B cell (primary cell): ENCODE data around the gene TRMU. TPM values are rescaled to one million over a fixed set of nuclear protein-coding genes. Genes with fewer than 3 reads are reported as not detected.

Source experiments
- ATAC-seq: fragments of 200-7000 bp; cut with Tn5 transposase; one replicate; pipeline ENCODE4 v1.10.0; 2021; ENCODE audit warnings: low read depth, mild to moderate bottlenecking, moderate number of reproducible peaks, moderate library complexity
- CTCF ChIA-PET: fragments of 350-600 bp; sonication (Branson Sonifier 250); formaldehyde crosslinking; loops from one replicate; lab custom pipeline; 2021; ENCODE audit warnings: antibody characterized with exemption, inconsistent platforms; lab: Charles Lee
- POLR2A ChIA-PET: fragments of 350-600 bp; sonication (Branson Sonifier 250); formaldehyde crosslinking; loops from one replicate; lab custom pipeline; 2021; ENCODE audit warnings: antibody characterized with exemption; lab: Charles Lee
- DNase-seq: peaks from one replicate; pipeline ENCODE4 v3.0.0; 2013
- H2AFZ ChIP-seq: 2 replicates; pipeline ENCODE4 v1.6.1; 2012; ENCODE audit warnings: mild to moderate bottlenecking, low read depth, low read length; ENCODE audit not compliant: insufficient read depth, poor library complexity, severe bottlenecking
- H3K27ac ChIP-seq, 2 donors: 1 replicate in 1 of 2; 2 replicates in 1 of 2; pipeline ENCODE4 v1.5.1; 2012 to 2013; ENCODE audit warnings: low read length in 2 of 2, mild to moderate bottlenecking in 2 of 2, moderate library complexity in 1 of 2
- H3K27me3 ChIP-seq, 4 experiments: fragments of 200-600 bp in 1 of 4; sonication (generic) in 1 of 4; replicated peaks in 1 of 4; 1 replicate in 2 of 4; 2 replicates in 2 of 4; pipeline versions ENCODE4 v1.6.1 to v1.7.0; 2013 to 2016; ENCODE audit warnings: low read length in 3 of 4, mild to moderate bottlenecking in 2 of 4, mixed read lengths in 1 of 4, moderate library complexity in 1 of 4; ENCODE audit not compliant: insufficient read depth in 4 of 4, control insufficient read depth in 3 of 4; ENCODE audit errors: control extremely low read depth in 1 of 4
- H3K36me3 ChIP-seq, 2 experiments: replicated peaks in 1 of 2; 1 replicate in 1 of 2; 2 replicates in 1 of 2; pipeline versions ENCODE4 v1.6.1 to v1.7.1; 2013; ENCODE audit warnings: low read length in 1 of 2; ENCODE audit not compliant: insufficient read depth in 2 of 2, control insufficient read depth in 1 of 2; ENCODE audit errors: control extremely low read depth in 1 of 2, extremely low read depth in 1 of 2
- H3K4me1 ChIP-seq, 2 donors: fragments of 200-600 bp in 1 of 2; sonication (generic) in 1 of 2; 1 replicate in 1 of 2; 2 replicates in 1 of 2; pipeline versions ENCODE4 v1.5.1 to v1.6.1; 2013 to 2017; ENCODE audit warnings: low read length in 2 of 2; ENCODE audit not compliant: control insufficient read depth in 2 of 2, insufficient read depth in 2 of 2
- H3K4me2 ChIP-seq: replicated peaks from 2 replicates; pipeline ENCODE3; 2012; ENCODE audit warnings: mild to moderate bottlenecking, low read depth, low read length; ENCODE audit not compliant: poor library complexity, severe bottlenecking
- H3K4me3 ChIP-seq, 5 experiments: fragments of 200-600 bp in 1 of 5; sonication (generic) in 1 of 5; 1 replicate in 3 of 5; 2 replicates in 2 of 5; pipeline versions ENCODE4 v1.5.1 to v1.7.0; 2011 to 2016; ENCODE audit warnings: low read length in 4 of 5, mild to moderate bottlenecking in 4 of 5, low read depth in 2 of 5, control low read depth in 1 of 5, moderate library complexity in 1 of 5; ENCODE audit not compliant: insufficient read depth in 1 of 5; ENCODE audit errors: control extremely low read depth in 1 of 5, extremely low read depth in 1 of 5
- H3K79me2 ChIP-seq: fragments of 200-600 bp; sonication (generic); one replicate; pipeline ENCODE4 v1.6.0; 2016; ENCODE audit warnings: low read length; ENCODE audit not compliant: control insufficient read depth, insufficient read depth
- H3K9ac ChIP-seq: fragments of 200-600 bp; sonication (generic); 2 replicates; pipeline ENCODE4 v1.6.1; 2017; ENCODE audit warnings: mild to moderate bottlenecking, low read length, moderate library complexity
- H3K9me3 ChIP-seq, 3 donors: one replicate each; pipeline versions ENCODE4 v1.6.1 to v1.7.1; 2013; ENCODE audit warnings: low read length in 2 of 3; ENCODE audit not compliant: control insufficient read depth in 2 of 3, insufficient read depth in 1 of 3; ENCODE audit errors: control extremely low read depth in 1 of 3
- H4K20me1 ChIP-seq: 2 replicates; pipeline ENCODE4 v1.6.0; 2012; ENCODE audit warnings: mild to moderate bottlenecking, low read length; ENCODE audit not compliant: insufficient read depth, control insufficient read depth, poor library complexity, severe bottlenecking
- H3K27ac Mint-ChIP-seq: one replicate; pipeline ENCODE4 v1.8.0; 2021; ENCODE audit warnings: mixed read lengths
- H3K27me3 Mint-ChIP-seq: one replicate; pipeline ENCODE4 v1.8.0; 2021; ENCODE audit warnings: mixed read lengths
- H3K4me1 Mint-ChIP-seq: one replicate; pipeline ENCODE4 v1.8.0; 2021; ENCODE audit warnings: mixed read lengths
- H3K4me3 Mint-ChIP-seq: one replicate; pipeline ENCODE4 v1.8.0; 2021; ENCODE audit warnings: mixed read lengths
- H3K9me3 Mint-ChIP-seq: one replicate; pipeline ENCODE4 v1.8.0; 2022; ENCODE audit warnings: mixed read lengths; ENCODE audit not compliant: insufficient read depth
- CTCF ChIP-seq: fragments of 200-600 bp; IDR thresholded peaks from one replicate; pipeline ENCODE4 v1.8.0; 2022; ENCODE audit warnings: antibody characterized with exemption, mild to moderate bottlenecking
- EZH2 ChIP-seq: IDR thresholded peaks from 2 replicates; pipeline ENCODE4 v1.6.1; 2012; ENCODE audit warnings: borderline replicate concordance, low read depth, mild to moderate bottlenecking, moderate library complexity, low read length; ENCODE audit not compliant: insufficient read depth, poor library complexity, severe bottlenecking
- WGBS: methylation state at CpG from one replicate; pipeline ENCODE4 v1.1.5; 2013; ENCODE audit warnings: missing lambda C conversion rate; ENCODE audit not compliant: insufficient coverage; 5-methylcytosine and 5-hydroxymethylcytosine counted together
- intact Hi-C: fragments of 100-400 bp; cut with micrococcal nuclease; formaldehyde crosslinking; loops from one replicate; pipeline ENCODE4 v1.10.0; 2022
- polyA plus RNA-seq: library from polyadenylated mRNA; depleted of rRNA; stranded (reverse); fragments of >200 nt; gene quantifications from 2 replicates; pipeline ENCODE4 v1.2.3, GENCODE V29; 2012
- total RNA-seq, 2 donors: library from RNA; stranded (reverse); fragments of 120-200 nt in 1 of 2; gene quantifications; 1 replicate in 1 of 2; 2 replicates in 1 of 2; pipeline versions ENCODE4 v1.2.3 to v1.2.4, GENCODE V29; 2013 to 2022

TRMU gene
- total and polyA plus RNA-seq, 2 donors (not counting 1 experiment from before 2014, with no cell fraction given), result 51.0 to 76.9 TPM

GRCh38 chr22:46326066-46326680, 9.3 kb upstream of the TRMU start:
- DNase-seq (no peak), ATAC-seq (no peak)
- CTCF ChIA-PET, result interaction anchor here (1.3 kb wide), 1 partner anchor 204 kb away, joined by 3 read pairs; no protein-coding TSS in a partner anchor
- no peaks in the 10 kb centered on the region for H3K27me3 ChIP-seq
- Mint-ChIP-seq H3K27ac (no peak overlapping the region), H3K27me3 (no peaks in the 10 kb centered on the region), H3K4me3 (no peak overlapping the region), H3K4me1 (no peaks in the 10 kb centered on the region), H3K9me3 (no peaks in the 10 kb centered on the region)
- no peaks in the 10 kb centered on the region for H4K20me1 ChIP-seq
- no peak overlapping the region for H3K4me2 ChIP-seq
- H3K4me3 ChIP-seq, result no peak overlapping the region
- no peak overlapping the region for H3K27ac ChIP-seq
- H2AFZ ChIP-seq, result no peak overlapping the region
- TF ChIP-seq CTCF (no peak), EZH2 (no peak)
- no peaks in the 10 kb centered on the region for H3K4me1 ChIP-seq
- H3K9me3 ChIP-seq, result no peaks in the 10 kb centered on the region
- 99% methylated on average over 22 of the region's 23 CpGs for WGBS
- no peaks in the 10 kb centered on the region for H3K79me2 ChIP-seq
- intact Hi-C loops, result no loop called here
- no peak overlapping the region for H3K9ac ChIP-seq
- H3K36me3 ChIP-seq, result no peaks in the 10 kb centered on the region
- POLR2A ChIA-PET, result interaction anchor here (0.5 kb wide), 1 partner anchor 13 kb away, joined by 4 read pairs; no protein-coding TSS in a partner anchor

GRCh38 chr22:46327691-46328465, 7.6 kb upstream of the TRMU start:
- Histone ChIP-seq H3K79me2 (no peaks in the 10 kb centered on the region), H3K4me1 (no peaks in the 10 kb centered on the region), H3K9me3 (no peaks in the 10 kb centered on the region), H2AFZ (no peak overlapping the region), H3K9ac (no peak overlapping the region), H3K27ac (no peak overlapping the region), H3K36me3 (no peaks in the 10 kb centered on the region), H3K27me3 (no peaks in the 10 kb centered on the region), H4K20me1 (no peaks in the 10 kb centered on the region), H3K4me3 (no peak overlapping the region), H3K4me2 (no peak overlapping the region)
- DNase-seq (no peak), ATAC-seq (no peak)
- CTCF ChIA-PET, result no interaction called here
- Mint-ChIP-seq H3K27ac (no peak overlapping the region), H3K27me3 (no peaks in the 10 kb centered on the region), H3K4me3 (no peak overlapping the region), H3K4me1 (no peaks in the 10 kb centered on the region), H3K9me3 (no peaks in the 10 kb centered on the region)
- TF ChIP-seq EZH2 (no peak), CTCF (no peak)
- intact Hi-C loops, result no loop called here
- whole genome bisulfite sequencing, result 95% methylated on average over 11 of the region's 13 CpGs
- POLR2A ChIA-PET, result no interaction called here
